Vagina (tissue), 2 donors: ENCODE results near the gene HECA. TPM values are rescaled to one million over a fixed set of nuclear protein-coding genes. Genes with fewer than 3 reads are reported as not detected.

Experiments
- DNase-seq, 2 donors: peaks; one replicate each; pipeline ENCODE4 v3.0.0-alpha.2; 2017; ENCODE audit errors: extremely low spot score in 2 of 2
- H3K27ac ChIP-seq: fragments of 200-600 bp; sonication (generic); one replicate; pipeline ENCODE4 v1.5.1; 2019
- H3K27me3 ChIP-seq: fragments of 200-600 bp; sonication (generic); one replicate; pipeline ENCODE4 v1.5.1; 2019
- H3K36me3 ChIP-seq, 2 donors: fragments of 200-600 bp; sonication (generic); one replicate each; pipeline ENCODE4 v1.5.1; 2017 to 2019
- H3K4me1 ChIP-seq: fragments of 200-600 bp; sonication (generic); one replicate; pipeline ENCODE4 v1.5.1; 2019
- H3K4me3 ChIP-seq, 2 donors: fragments of 200-600 bp; sonication (generic); 1 replicate in 1 of 2; 2 replicates in 1 of 2; pipeline ENCODE4 v1.5.1; 2016 to 2019
- H3K9me3 ChIP-seq: fragments of 200-600 bp; sonication (generic); one replicate; pipeline ENCODE4 v1.5.1; 2019
- POLR2A ChIP-seq, 2 donors: fragments of 450-650 bp; IDR thresholded peaks; one replicate each; pipeline ENCODE4 v1.6.1; 2017; ENCODE audit warnings: antibody characterized with exemption in 2 of 2, mild to moderate bottlenecking in 2 of 2, moderate library complexity in 2 of 2
- POLR2AphosphoS5 ChIP-seq, 2 donors: sonication (generic); formaldehyde crosslinking; IDR thresholded peaks; one replicate each; pipeline ENCODE4 v1.9.0; 2017; ENCODE audit warnings: antibody characterized with exemption in 2 of 2, mild to moderate bottlenecking in 2 of 2, low read depth in 1 of 2; ENCODE audit not compliant: insufficient read depth in 1 of 2
- intact Hi-C: fragments of 100-400 bp; cut with DNase I; formaldehyde crosslinking; loops from one replicate; pipeline ENCODE4 v1.15.1; 2023
- total RNA-seq: library from RNA; depleted of rRNA; stranded (reverse); fragments of >200 nt; gene quantifications from one replicate; pipeline ENCODE4 v1.2.3, GENCODE V29; 2016
- TF ChIP-seq, protein P1 (sequence below), 3 experiments: fragments of 450-650 bp in 2 of 3; fragments of 200-600 bp in 1 of 3; sonication (generic) in 1 of 3; IDR thresholded peaks; one replicate each; pipeline ENCODE4 v1.5.1; 2017 to 2019; ENCODE audit warnings: antibody characterized with exemption in 3 of 3, mild to moderate bottlenecking in 2 of 3, moderate library complexity in 2 of 3

The HECA gene
- total RNA-seq, 1 donor from 2014 or later = 35.8 TPM

DNA sequence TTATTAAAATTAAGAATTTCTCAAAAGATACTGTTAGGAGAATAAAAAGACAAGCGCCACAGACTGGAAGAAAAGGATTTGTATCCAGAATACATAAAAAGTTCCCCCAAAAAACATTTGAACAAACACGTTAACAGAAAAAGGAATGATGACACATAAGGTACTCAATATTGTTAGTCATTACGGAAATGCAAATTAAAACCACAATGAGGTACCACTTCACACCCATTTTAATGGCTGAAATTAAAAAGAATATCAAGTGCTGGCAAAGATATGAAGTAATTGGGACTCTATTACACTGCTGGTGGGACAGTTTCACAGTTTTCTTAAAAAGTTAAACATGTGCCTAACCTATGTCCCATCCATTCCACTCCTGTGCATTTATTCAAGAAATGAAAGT lies 51.4 kb downstream of the HECA start:
- Histone ChIP-seq H3K9me3 (no peaks in the 10 kb centered on the region), H3K36me3 (peaks cover 0 to 3% of the 10 kb centered on the region in 2 donors), H3K27ac (no peak overlapping the region), H3K4me1 (no peaks in the 10 kb centered on the region), H3K27me3 (no peaks in the 10 kb centered on the region), H3K4me3 (no peak overlapping the region)
- no peak for DNase-seq
- intact Hi-C loops = no loop called here
- no peak for TF ChIP-seq POLR2A (IDR thresholded peaks at IDR 0.05)
- no peak for TF ChIP-seq POLR2AphosphoS5 (IDR thresholded peaks at IDR 0.05; ENCODE audit: insufficient read depth in 1 of 2, low read depth in 1 of 2)
- TF ChIP-seq, protein P1, sequence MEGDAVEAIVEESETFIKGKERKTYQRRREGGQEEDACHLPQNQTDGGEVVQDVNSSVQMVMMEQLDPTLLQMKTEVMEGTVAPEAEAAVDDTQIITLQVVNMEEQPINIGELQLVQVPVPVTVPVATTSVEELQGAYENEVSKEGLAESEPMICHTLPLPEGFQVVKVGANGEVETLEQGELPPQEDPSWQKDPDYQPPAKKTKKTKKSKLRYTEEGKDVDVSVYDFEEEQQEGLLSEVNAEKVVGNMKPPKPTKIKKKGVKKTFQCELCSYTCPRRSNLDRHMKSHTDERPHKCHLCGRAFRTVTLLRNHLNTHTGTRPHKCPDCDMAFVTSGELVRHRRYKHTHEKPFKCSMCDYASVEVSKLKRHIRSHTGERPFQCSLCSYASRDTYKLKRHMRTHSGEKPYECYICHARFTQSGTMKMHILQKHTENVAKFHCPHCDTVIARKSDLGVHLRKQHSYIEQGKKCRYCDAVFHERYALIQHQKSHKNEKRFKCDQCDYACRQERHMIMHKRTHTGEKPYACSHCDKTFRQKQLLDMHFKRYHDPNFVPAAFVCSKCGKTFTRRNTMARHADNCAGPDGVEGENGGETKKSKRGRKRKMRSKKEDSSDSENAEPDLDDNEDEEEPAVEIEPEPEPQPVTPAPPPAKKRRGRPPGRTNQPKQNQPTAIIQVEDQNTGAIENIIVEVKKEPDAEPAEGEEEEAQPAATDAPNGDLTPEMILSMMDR (IDR thresholded peaks at IDR 0.05) = no peak

DNA sequence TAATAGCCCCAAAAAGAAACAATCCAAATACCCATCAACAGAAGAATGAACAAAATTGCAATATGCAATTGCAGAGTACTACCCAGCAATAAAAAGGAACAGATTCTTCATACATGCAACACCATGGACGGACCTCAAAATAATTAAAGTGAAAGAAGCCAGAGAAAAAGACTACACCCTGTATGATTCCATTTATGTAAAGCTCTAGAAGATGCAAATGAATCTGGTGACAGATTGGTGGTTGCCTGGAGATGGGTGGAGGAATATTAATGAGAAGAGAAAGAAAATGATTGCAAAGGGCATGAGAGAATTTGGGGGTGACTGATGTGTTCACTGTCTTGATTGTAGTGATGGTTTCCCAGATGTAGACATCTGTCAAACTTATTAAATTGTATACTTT lies 51.8 kb downstream of the HECA start:
- Histone ChIP-seq H3K27me3 (no peaks in the 10 kb centered on the region), H3K36me3 (no peaks in the 10 kb centered on the region), H3K9me3 (no peaks in the 10 kb centered on the region), H3K4me1 (no peaks in the 10 kb centered on the region), H3K27ac (no peak overlapping the region), H3K4me3 (no peak overlapping the region)
- DNase-seq = no peak
- no peak for TF ChIP-seq POLR2AphosphoS5 (IDR thresholded peaks at IDR 0.05; ENCODE audit: insufficient read depth in 1 of 2, low read depth in 1 of 2)
- no peak for TF ChIP-seq POLR2A (IDR thresholded peaks at IDR 0.05)
- TF ChIP-seq, protein P1 (IDR thresholded peaks at IDR 0.05) = no peak
- intact Hi-C loops = no loop called here

DNA sequence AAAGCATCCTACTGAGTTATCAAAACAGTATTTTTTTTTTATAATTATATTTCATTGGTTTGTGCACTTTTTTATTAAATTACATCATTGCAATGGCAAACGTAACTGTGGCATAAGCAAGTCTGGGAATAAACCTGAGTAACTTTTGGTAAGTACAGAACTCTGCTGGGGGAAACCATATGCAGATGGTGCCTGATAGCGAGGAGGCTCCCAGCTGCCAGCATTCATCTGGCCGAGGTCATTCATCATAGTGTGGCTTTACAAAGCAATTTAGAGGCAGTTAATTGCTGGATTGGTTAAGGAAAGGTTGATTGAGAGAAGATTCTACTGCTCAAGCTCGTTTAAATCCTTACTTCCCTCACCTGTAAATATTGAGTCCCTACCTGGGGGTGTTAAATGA lies 52.6 kb downstream of the HECA start:
- no peaks in the 10 kb centered on the region for H3K9me3 ChIP-seq
- H3K36me3 ChIP-seq = no peaks in the 10 kb centered on the region
- TF ChIP-seq POLR2AphosphoS5 (IDR thresholded peaks at IDR 0.05; ENCODE audit: insufficient read depth in 1 of 2, low read depth in 1 of 2) (no peak), POLR2A (IDR thresholded peaks at IDR 0.05) (no peak)
- TF ChIP-seq, protein P1 (IDR thresholded peaks at IDR 0.05) = no peak
- H3K4me1 ChIP-seq = no peaks in the 10 kb centered on the region
- H3K27ac ChIP-seq = no peak overlapping the region
- intact Hi-C loops = no loop called here
- H3K27me3 ChIP-seq = no peaks in the 10 kb centered on the region
- H3K4me3 ChIP-seq = no peak overlapping the region
- no peak for DNase-seq

DNA sequence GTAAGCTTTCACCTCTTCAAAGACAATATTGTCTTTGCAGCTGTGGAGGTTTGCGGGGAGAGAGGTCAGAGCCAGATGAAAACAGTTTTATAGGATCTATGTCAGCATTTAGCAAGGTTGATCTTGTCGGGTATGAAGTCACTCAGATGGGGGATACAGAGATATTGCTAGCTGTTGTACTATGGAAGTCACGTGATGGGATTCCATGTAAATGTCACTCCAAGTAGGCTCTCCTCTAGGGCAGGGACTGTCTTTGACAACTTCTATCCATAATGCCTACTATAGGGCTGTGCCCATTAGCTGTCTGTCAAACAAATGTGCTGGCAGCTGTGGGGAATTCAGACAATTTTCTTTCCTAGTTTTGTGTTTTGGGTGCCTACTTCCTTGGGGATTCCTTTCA lies 54.8 kb downstream of the HECA start:
- no peak overlapping the region for H3K4me3 ChIP-seq
- no peaks in the 10 kb centered on the region for H3K27me3 ChIP-seq
- no peak for TF ChIP-seq POLR2A (IDR thresholded peaks at IDR 0.05)
- no peak for DNase-seq
- H3K27ac ChIP-seq = no peak overlapping the region
- H3K36me3 ChIP-seq = no peaks in the 10 kb centered on the region
- H3K4me1 ChIP-seq = no peaks in the 10 kb centered on the region
- no peaks in the 10 kb centered on the region for H3K9me3 ChIP-seq
- intact Hi-C loops = no loop called here

DNA sequence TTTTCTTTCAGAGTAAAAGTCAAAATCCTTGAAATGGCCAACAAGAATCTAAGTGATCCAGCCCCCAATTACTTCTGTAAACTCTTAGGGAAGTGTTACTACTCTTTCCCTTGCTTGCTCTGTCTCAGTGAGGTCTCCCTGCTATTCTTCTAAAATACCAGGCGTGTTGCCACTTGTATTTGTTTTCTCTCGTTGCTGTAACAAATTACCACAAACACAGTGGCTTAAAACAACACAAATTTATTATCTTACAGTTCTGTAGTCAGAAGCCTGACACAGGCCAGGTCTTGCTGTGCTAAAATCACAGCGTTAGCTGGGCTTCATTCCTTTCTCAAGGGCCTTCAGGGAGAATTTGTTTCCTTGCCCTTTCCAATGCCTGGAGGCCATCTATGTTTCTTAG lies 59.9 kb downstream of the HECA start:
- intact Hi-C loops = no loop called here
- Histone ChIP-seq H3K27ac (no peak overlapping the region), H3K4me1 (no peaks in the 10 kb centered on the region), H3K4me3 (no peak overlapping the region), H3K36me3 (no peaks in the 10 kb centered on the region), H3K9me3 (no peaks in the 10 kb centered on the region), H3K27me3 (no peaks in the 10 kb centered on the region)
- TF ChIP-seq POLR2A (IDR thresholded peaks at IDR 0.05) (no peak), POLR2AphosphoS5 (IDR thresholded peaks at IDR 0.05; ENCODE audit: insufficient read depth in 1 of 2, low read depth in 1 of 2) (no peak)
- TF ChIP-seq, protein P1 (IDR thresholded peaks at IDR 0.05) = no peak
- DNase-seq = no peak
